ENCODE measurements around the gene POU5F1. TPM values are rescaled to one million over a fixed set of nuclear protein-coding genes. Genes with fewer than 3 reads are reported as not detected.
"Not testable (repeated sequence)": the region's sequence is repeated elsewhere in the genome, so short reads cannot be mapped to it uniquely, and the experiment has no call there.

The POU5F1 gene
- total RNA-seq, 1 experiment from 2014 or later, result 1.1 TPM

DNA sequence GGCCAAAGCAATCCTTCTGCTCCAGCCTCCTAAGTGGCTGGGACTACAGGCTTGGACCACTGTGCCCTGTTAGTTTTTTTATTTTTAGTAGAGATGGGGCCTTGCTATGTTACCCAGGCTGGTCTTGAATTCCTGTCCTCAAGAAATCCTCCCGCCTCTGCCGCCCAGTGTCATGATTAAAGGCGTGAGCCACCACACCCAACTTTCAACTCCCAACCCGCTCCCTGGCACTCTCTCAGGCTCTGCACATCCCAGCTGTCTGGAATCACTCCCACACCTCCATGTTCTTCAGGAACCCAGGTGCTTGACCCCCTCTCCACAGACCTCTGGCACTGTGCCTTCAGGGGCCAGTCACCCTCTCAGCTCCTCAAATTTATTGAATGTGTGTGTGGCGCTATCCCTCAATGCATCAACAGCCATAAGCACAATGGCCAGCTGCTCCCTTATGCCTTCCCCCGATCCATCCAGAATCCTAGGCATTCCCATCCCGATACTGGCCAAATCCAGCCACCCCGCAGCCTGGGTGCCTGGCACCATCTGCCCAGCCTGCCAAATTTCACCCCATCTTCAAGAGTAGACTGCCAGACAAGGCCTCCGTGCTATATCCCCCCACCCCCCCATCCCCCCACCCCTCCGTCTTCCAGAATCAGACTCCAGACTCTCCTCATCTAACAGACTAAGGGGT, 647 bp upstream of the POU5F1 start:
- Histone ChIP-seq H3K4me1 (ENCODE audit: control insufficient read depth, insufficient read depth, low read length) (no peaks in the 10 kb centered on the region), H3K27ac (ENCODE audit: low read length) (no peak overlapping the region), H3K27me3 (ENCODE audit: control insufficient read depth, insufficient read depth, low read length) (no peaks in the 10 kb centered on the region), H3K4me3 (ENCODE audit: low read depth in 2 of 2, low read length in 2 of 2) (no peak overlapping the region), H3K36me3 (ENCODE audit: control insufficient read depth, insufficient read depth, low read length) (no peaks in the 10 kb centered on the region), H3K9me3 (ENCODE audit: control insufficient read depth, insufficient read depth, low read depth, low read length) (no peaks in the 10 kb centered on the region)
- in situ Hi-C loops (cut with HindIII; ENCODE audit: low pct_unique_long_range_greater_than_20kb, low sequenced_read_pairs) (no loop called here), intact Hi-C loops (cut with micrococcal nuclease; ENCODE audit: unreplicated experiment) (no loop called here)
- BruUV-seq (replicated peaks), result no TSS peak
- TF ChIP-seq SIN3A (IDR thresholded peaks at IDR 0.05; ENCODE audit: borderline replicate concordance, insufficient read depth, low read depth, low read length), result no peak
- TF ChIP-seq TCF7L2 (IDR thresholded peaks at IDR 0.05; ENCODE audit: low read depth, low read length), result no peak
- TF ChIP-seq, protein P1, sequence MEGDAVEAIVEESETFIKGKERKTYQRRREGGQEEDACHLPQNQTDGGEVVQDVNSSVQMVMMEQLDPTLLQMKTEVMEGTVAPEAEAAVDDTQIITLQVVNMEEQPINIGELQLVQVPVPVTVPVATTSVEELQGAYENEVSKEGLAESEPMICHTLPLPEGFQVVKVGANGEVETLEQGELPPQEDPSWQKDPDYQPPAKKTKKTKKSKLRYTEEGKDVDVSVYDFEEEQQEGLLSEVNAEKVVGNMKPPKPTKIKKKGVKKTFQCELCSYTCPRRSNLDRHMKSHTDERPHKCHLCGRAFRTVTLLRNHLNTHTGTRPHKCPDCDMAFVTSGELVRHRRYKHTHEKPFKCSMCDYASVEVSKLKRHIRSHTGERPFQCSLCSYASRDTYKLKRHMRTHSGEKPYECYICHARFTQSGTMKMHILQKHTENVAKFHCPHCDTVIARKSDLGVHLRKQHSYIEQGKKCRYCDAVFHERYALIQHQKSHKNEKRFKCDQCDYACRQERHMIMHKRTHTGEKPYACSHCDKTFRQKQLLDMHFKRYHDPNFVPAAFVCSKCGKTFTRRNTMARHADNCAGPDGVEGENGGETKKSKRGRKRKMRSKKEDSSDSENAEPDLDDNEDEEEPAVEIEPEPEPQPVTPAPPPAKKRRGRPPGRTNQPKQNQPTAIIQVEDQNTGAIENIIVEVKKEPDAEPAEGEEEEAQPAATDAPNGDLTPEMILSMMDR (IDR thresholded peaks at IDR 0.05), result no peak
- TF ChIP-seq POLR2AphosphoS5 (IDR thresholded peaks at IDR 0.05; ENCODE audit: low read depth, low read length), result no peak
- TF ChIP-seq, protein P2, sequence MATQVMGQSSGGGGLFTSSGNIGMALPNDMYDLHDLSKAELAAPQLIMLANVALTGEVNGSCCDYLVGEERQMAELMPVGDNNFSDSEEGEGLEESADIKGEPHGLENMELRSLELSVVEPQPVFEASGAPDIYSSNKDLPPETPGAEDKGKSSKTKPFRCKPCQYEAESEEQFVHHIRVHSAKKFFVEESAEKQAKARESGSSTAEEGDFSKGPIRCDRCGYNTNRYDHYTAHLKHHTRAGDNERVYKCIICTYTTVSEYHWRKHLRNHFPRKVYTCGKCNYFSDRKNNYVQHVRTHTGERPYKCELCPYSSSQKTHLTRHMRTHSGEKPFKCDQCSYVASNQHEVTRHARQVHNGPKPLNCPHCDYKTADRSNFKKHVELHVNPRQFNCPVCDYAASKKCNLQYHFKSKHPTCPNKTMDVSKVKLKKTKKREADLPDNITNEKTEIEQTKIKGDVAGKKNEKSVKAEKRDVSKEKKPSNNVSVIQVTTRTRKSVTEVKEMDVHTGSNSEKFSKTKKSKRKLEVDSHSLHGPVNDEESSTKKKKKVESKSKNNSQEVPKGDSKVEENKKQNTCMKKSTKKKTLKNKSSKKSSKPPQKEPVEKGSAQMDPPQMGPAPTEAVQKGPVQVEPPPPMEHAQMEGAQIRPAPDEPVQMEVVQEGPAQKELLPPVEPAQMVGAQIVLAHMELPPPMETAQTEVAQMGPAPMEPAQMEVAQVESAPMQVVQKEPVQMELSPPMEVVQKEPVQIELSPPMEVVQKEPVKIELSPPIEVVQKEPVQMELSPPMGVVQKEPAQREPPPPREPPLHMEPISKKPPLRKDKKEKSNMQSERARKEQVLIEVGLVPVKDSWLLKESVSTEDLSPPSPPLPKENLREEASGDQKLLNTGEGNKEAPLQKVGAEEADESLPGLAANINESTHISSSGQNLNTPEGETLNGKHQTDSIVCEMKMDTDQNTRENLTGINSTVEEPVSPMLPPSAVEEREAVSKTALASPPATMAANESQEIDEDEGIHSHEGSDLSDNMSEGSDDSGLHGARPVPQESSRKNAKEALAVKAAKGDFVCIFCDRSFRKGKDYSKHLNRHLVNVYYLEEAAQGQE (IDR thresholded peaks at IDR 0.05; ENCODE audit: insufficient read depth in 1 of 2, low read depth in 2 of 2, low read length in 1 of 2), result no peak
- ChIA-PET CTCF (no interaction called here), POLR2A (no interaction called here)
- ATAC-seq, result no peak
- DNase-seq (ENCODE audit: low read depth, low spot score), result no peak

DNA sequence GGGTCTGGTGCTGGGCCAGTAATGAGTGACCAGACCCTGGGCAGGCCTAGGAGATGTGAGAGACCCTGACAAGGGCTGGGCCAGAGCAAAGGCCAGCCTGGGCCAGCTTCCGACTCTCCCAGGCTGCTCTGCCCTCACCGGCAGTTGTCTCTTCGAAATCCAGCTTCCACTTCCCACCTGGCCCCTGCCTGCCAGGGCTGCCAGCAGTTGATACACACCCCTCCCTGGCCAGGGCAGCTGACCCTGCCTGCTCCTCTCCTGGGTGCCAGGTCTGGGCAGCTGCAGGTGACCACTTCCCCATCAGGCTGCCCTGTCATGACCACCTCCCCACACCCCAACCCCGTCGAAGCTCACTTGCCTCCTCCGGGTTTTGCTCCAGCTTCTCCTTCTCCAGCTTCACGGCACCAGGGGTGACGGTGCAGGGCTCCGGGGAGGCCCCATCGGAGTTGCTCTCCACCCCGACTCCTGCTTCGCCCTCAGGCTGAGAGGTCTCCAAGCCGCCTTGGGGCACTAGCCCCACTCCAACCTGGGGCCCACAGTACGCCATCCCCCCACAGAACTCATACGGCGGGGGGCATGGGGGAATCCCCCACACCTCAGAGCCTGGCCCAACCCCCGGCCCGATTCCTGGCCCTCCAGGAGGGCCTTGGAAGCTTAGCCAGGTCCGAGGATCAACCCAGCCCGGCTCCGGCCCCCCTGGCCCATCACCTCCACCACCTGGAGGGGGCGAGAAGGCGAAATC, 453 bp downstream of the POU5F1 start:
- H3K9me3 ChIP-seq (ENCODE audit: control insufficient read depth, insufficient read depth, low read depth, low read length); intact Hi-C loops (cut with micrococcal nuclease; ENCODE audit: unreplicated experiment); H3K27ac ChIP-seq (ENCODE audit: low read length); DNase-seq (ENCODE audit: low read depth, low spot score); in situ Hi-C loops (cut with HindIII; ENCODE audit: low pct_unique_long_range_greater_than_20kb, low sequenced_read_pairs); BruUV-seq (replicated peaks); H3K4me3 ChIP-seq (ENCODE audit: low read depth in 2 of 2, low read length in 2 of 2); H3K4me1 ChIP-seq (ENCODE audit: control insufficient read depth, insufficient read depth, low read length); POLR2A ChIA-PET; H3K36me3 ChIP-seq (ENCODE audit: control insufficient read depth, insufficient read depth, low read length); H3K27me3 ChIP-seq (ENCODE audit: control insufficient read depth, insufficient read depth, low read length); CTCF ChIA-PET; ATAC-seq: not testable (repeated sequence)

Measured in Panc1 (cell line).